ENCODE results near the gene TMC2. TPM values are rescaled to one million over a fixed set of nuclear protein-coding genes. Genes with fewer than 3 reads are reported as not detected.

Gene TMC2
- polyA plus RNA-seq, 3 donors = not detected

GRCh38 chr20:2633381-2633780 is 97.0 kb downstream of the TMC2 start:
- peaks cover 8 to 32% of the 10 kb centered on the region in 2 donors for H3K27me3 ChIP-seq (ENCODE audit: control insufficient read depth in 2 of 2, insufficient read depth in 2 of 2, low read length in 2 of 2)
- Mint-ChIP-seq H3K9me3 (peaks cover 5 to 18% (median 13%) of the 10 kb centered on the region in 7 donors), H3K27me3 (ENCODE audit: low read depth in 3 of 3) (peaks cover 25 to 53% (median 31%) of the 10 kb centered on the region in 3 donors), H3K36me3 (no peaks in the 10 kb centered on the region), H3K27ac (no peak overlapping the region), H3K4me1 (no peaks in the 10 kb centered on the region), H3K4me3 (no peak overlapping the region)
- no peak overlapping the region for H3K9ac ChIP-seq (ENCODE audit: insufficient read depth, low read length, poor library complexity, severe bottlenecking)
- no peaks in the 10 kb centered on the region for H4K20me1 ChIP-seq (ENCODE audit: insufficient read depth, low read length)
- no peak overlapping the region for H2AFZ ChIP-seq (ENCODE audit: insufficient read depth, low read depth, low read length, poor library complexity, severe bottlenecking)
- no peaks in the 10 kb centered on the region for H3K79me2 ChIP-seq (ENCODE audit: insufficient read depth, low read length)
- intact Hi-C loops (cut with micrococcal nuclease) = no loop called here
- DNase-seq = no peak
- no peaks in the 10 kb centered on the region for H3K4me1 ChIP-seq (ENCODE audit: control insufficient read depth in 1 of 2, insufficient read depth in 2 of 2, low read length in 2 of 2)
- no peak overlapping the region for H3K4me2 ChIP-seq (replicated peaks; ENCODE audit: extremely low read depth, low read length, poor library complexity, severe bottlenecking)
- H3K9me3 ChIP-seq (replicated peaks in 1 of 2; ENCODE audit: control insufficient read depth in 1 of 2, insufficient read depth in 1 of 2, low read length in 2 of 2) = peaks cover 0 to 9% of the 10 kb centered on the region in 2 donors
- no CpG with 5 or more reads among the region's 1 CpG for WGBS (ENCODE audit: insufficient coverage)
- no peaks in the 10 kb centered on the region for H3K36me3 ChIP-seq (replicated peaks in 1 of 2; ENCODE audit: control insufficient read depth in 1 of 2, insufficient read depth in 2 of 2, low read length in 2 of 2)
- H3K4me3 ChIP-seq (replicated peaks in 1 of 3; ENCODE audit: low read depth in 2 of 3, low read length in 3 of 3) = no peak overlapping the region
- no peak overlapping the region for H3K27ac ChIP-seq (ENCODE audit: low read depth in 1 of 2, low read length in 2 of 2)
- TF ChIP-seq CTCF (IDR thresholded peaks at IDR 0.05) = no peak

GRCh38 chr20:2637246-2637645 is 100.9 kb downstream of the TMC2 start:
- Histone ChIP-seq H3K27ac (ENCODE audit: low read depth in 1 of 2, low read length in 2 of 2) (no peak overlapping the region), H2AFZ (ENCODE audit: insufficient read depth, low read depth, low read length, poor library complexity, severe bottlenecking) (no peak overlapping the region), H3K27me3 (ENCODE audit: control insufficient read depth in 2 of 2, insufficient read depth in 2 of 2, low read length in 2 of 2) (peaks cover 8 to 18% of the 10 kb centered on the region in 2 donors), H3K9me3 (replicated peaks in 1 of 2; ENCODE audit: control insufficient read depth in 1 of 2, insufficient read depth in 1 of 2, low read length in 2 of 2) (no peaks in the 10 kb centered on the region), H3K4me1 (ENCODE audit: control insufficient read depth in 1 of 2, insufficient read depth in 2 of 2, low read length in 2 of 2) (no peaks in the 10 kb centered on the region), H3K9ac (ENCODE audit: insufficient read depth, low read length, poor library complexity, severe bottlenecking) (no peak overlapping the region), H3K79me2 (ENCODE audit: insufficient read depth, low read length) (no peaks in the 10 kb centered on the region), H4K20me1 (ENCODE audit: insufficient read depth, low read length) (no peaks in the 10 kb centered on the region), H3K4me3 (replicated peaks in 1 of 3; ENCODE audit: low read depth in 2 of 3, low read length in 3 of 3) (no peak overlapping the region), H3K4me2 (replicated peaks; ENCODE audit: extremely low read depth, low read length, poor library complexity, severe bottlenecking) (no peak overlapping the region), H3K36me3 (replicated peaks in 1 of 2; ENCODE audit: control insufficient read depth in 1 of 2, insufficient read depth in 2 of 2, low read length in 2 of 2) (no peaks in the 10 kb centered on the region)
- Mint-ChIP-seq H3K27ac (no peak overlapping the region), H3K9me3 (peaks cover 0 to 6% (median 2%) of the 10 kb centered on the region in 7 donors), H3K4me3 (no peak overlapping the region), H3K36me3 (no peaks in the 10 kb centered on the region), H3K27me3 (ENCODE audit: low read depth in 3 of 3) (peaks cover 17 to 37% (median 20%) of the 10 kb centered on the region in 3 donors), H3K4me1 (no peaks in the 10 kb centered on the region)
- intact Hi-C loops (cut with micrococcal nuclease) = no loop called here
- no peak for DNase-seq
- 89% methylated on average over 1 of the region's 6 CpGs for WGBS (ENCODE audit: insufficient coverage)
- no peak for TF ChIP-seq CTCF (IDR thresholded peaks at IDR 0.05)
